ENCODE results near the gene CALHM5. TPM values are rescaled to one million over a fixed set of nuclear protein-coding genes. Genes with fewer than 3 reads are reported as not detected.

CALHM5 gene
- total RNA-seq, 1 experiment from 2014 or later = 0.05 TPM

GRCh38 chr6:116543149-116543548 lies 31.7 kb downstream of the CALHM5 start:
- no peaks in the 10 kb centered on the region for H3K9me2 ChIP-seq (ENCODE audit: insufficient read depth)
- H2AFZ ChIP-seq (ENCODE audit: low read depth, low read length, poor library complexity, severe bottlenecking) = no peak overlapping the region
- no peaks in the 10 kb centered on the region for H3K36me3 ChIP-seq (ENCODE audit: control insufficient read depth in 1 of 2, insufficient read depth in 2 of 2, low read length in 2 of 2)
- no peak overlapping the region for H3K4me3 ChIP-seq (replicated peaks in 1 of 2; ENCODE audit: low read depth in 1 of 2, low read length in 2 of 2)
- no peak for ATAC-seq
- no peaks in the 10 kb centered on the region for H3K79me2 ChIP-seq (ENCODE audit: insufficient read depth, low read length)
- RAD21 ChIA-PET (ENCODE audit: low non-redundant PET in 1 of 2, low total read pairs in 2 of 2, uncharacterized antibody in 2 of 2, unreplicated experiment in 2 of 2) = no interaction called here
- H3K9ac ChIP-seq (ENCODE audit: low read length) = no peak overlapping the region
- no peaks in the 10 kb centered on the region for H3K9me3 ChIP-seq (ENCODE audit: control insufficient read depth in 1 of 2, insufficient read depth in 1 of 2, low read depth in 1 of 2, low read length in 2 of 2)
- no peak overlapping the region for H3K27ac ChIP-seq (ENCODE audit: low read depth, low read length)
- POLR2A ChIA-PET = no interaction called here
- no peaks in the 10 kb centered on the region for H3K4me1 ChIP-seq (ENCODE audit: control insufficient read depth in 1 of 2, insufficient read depth in 2 of 2, low read length in 2 of 2)
- BruUV-seq (replicated peaks) = no TSS peak
- H3K27me3 ChIP-seq (ENCODE audit: insufficient read depth, low read length) = no peaks in the 10 kb centered on the region
- H3K4me2 ChIP-seq (ENCODE audit: low read length) = no peak overlapping the region
- no peaks in the 10 kb centered on the region for H4K20me1 ChIP-seq (ENCODE audit: insufficient read depth)
- TF ChIP-seq TCF7L2 (IDR thresholded peaks at IDR 0.05; ENCODE audit: borderline replicate concordance, extremely low read depth, insufficient read depth, insufficient read length) = no peak
- no peak for TF ChIP-seq EZH2 (IDR thresholded peaks at IDR 0.05)
- DNase-seq (ENCODE audit: low read depth, low spot score) = no peak
- CTCF ChIA-PET = interaction anchor here (1.0 kb wide), 1 partner anchor 256 kb away, joined by 3 read pairs; no protein-coding TSS in a partner anchor
- intact Hi-C loops (cut with micrococcal nuclease) = no loop called here

GRCh38 chr6:116545651-116546050 lies 34.2 kb downstream of the CALHM5 start, which contains the start of gene TRAPPC3L:
TRAPPC3L (minus strand) TSS chr6:116545684; CDS start chr6:116545514, 170 bp downstream.
- Histone ChIP-seq H3K4me3 (replicated peaks in 1 of 2; ENCODE audit: low read depth in 1 of 2, low read length in 2 of 2) (no peak within 1 kb of the TSS), H3K79me2 (ENCODE audit: insufficient read depth, low read length) (no peaks in the 10 kb centered on the region), H3K4me1 (ENCODE audit: control insufficient read depth in 1 of 2, insufficient read depth in 2 of 2, low read length in 2 of 2) (no peaks in the 10 kb centered on the region), H3K9me3 (ENCODE audit: control insufficient read depth in 1 of 2, insufficient read depth in 1 of 2, low read depth in 1 of 2, low read length in 2 of 2) (no peaks in the 10 kb centered on the region), H4K20me1 (ENCODE audit: insufficient read depth) (no peaks in the 10 kb centered on the region), H3K27me3 (ENCODE audit: insufficient read depth, low read length) (no peaks in the 10 kb centered on the region), H2AFZ (ENCODE audit: low read depth, low read length, poor library complexity, severe bottlenecking) (peak within 1 kb of the TSS; percentile 54), H3K36me3 (ENCODE audit: control insufficient read depth in 1 of 2, insufficient read depth in 2 of 2, low read length in 2 of 2) (no peaks in the 10 kb centered on the region), H3K9me2 (ENCODE audit: insufficient read depth) (no peaks in the 10 kb centered on the region), H3K4me2 (ENCODE audit: low read length) (no peak within 1 kb of the TSS), H3K27ac (ENCODE audit: low read depth, low read length) (no peak within 1 kb of the TSS), H3K9ac (ENCODE audit: low read length) (no peak within 1 kb of the TSS)
- intact Hi-C loops (cut with micrococcal nuclease) = no loop called here
- ChIA-PET RAD21 (ENCODE audit: low non-redundant PET in 1 of 2, low total read pairs in 2 of 2, uncharacterized antibody in 2 of 2, unreplicated experiment in 2 of 2) (no interaction called here), CTCF (interaction anchor here (1.3 kb wide), 1 partner anchor 16 kb away, joined by 4 read pairs; no protein-coding TSS in a partner anchor), POLR2A (no interaction called here)
- no peak for TF ChIP-seq EZH2phosphoT487 (IDR thresholded peaks at IDR 0.05; ENCODE audit: borderline replicate concordance)
- no peak for TF ChIP-seq POLR2A (IDR thresholded peaks at IDR 0.05; ENCODE audit: borderline replicate concordance, extremely low read depth, insufficient read depth, insufficient read length)
- TF ChIP-seq SP1 (IDR thresholded peaks at IDR 0.05; ENCODE audit: low read depth) = no peak
- TF ChIP-seq JUND (IDR thresholded peaks at IDR 0.05) = no peak
- TF ChIP-seq CEBPB (IDR thresholded peaks at IDR 0.05; ENCODE audit: low read depth) = no peak
- TF ChIP-seq, protein P1, sequence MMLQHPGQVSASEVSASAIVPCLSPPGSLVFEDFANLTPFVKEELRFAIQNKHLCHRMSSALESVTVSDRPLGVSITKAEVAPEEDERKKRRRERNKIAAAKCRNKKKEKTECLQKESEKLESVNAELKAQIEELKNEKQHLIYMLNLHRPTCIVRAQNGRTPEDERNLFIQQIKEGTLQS (IDR thresholded peaks at IDR 0.05) = no peak
- TF ChIP-seq YY1 (IDR thresholded peaks at IDR 0.05; ENCODE audit: extremely low read depth, insufficient replicate concordance, low read depth, low read length) = no peak
- no peak for TF ChIP-seq CTCF (IDR thresholded peaks at IDR 0.05 in 2 of 3, conservative IDR thresholded peaks at IDR 0.05 in 1 of 3; ENCODE audit: borderline replicate concordance in 1 of 3, insufficient read depth in 1 of 3, low read depth in 2 of 3, low read length in 2 of 3)
- no peak for TF ChIP-seq ELF1 (IDR thresholded peaks at IDR 0.05; ENCODE audit: borderline replicate concordance, low read depth)
- no peak for TF ChIP-seq POLR2AphosphoS5 (IDR thresholded peaks at IDR 0.05; ENCODE audit: low read depth, low read length)
- TF ChIP-seq EGR1 (IDR thresholded peaks at IDR 0.05; ENCODE audit: low read depth) = no peak
- no peak for TF ChIP-seq TCF7L2 (IDR thresholded peaks at IDR 0.05; ENCODE audit: borderline replicate concordance, extremely low read depth, insufficient read depth, insufficient read length)
- TF ChIP-seq, protein P2, sequence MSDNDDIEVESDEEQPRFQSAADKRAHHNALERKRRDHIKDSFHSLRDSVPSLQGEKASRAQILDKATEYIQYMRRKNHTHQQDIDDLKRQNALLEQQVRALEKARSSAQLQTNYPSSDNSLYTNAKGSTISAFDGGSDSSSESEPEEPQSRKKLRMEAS (IDR thresholded peaks at IDR 0.05) = no peak
- no peak for TF ChIP-seq FOSL1 (IDR thresholded peaks at IDR 0.05; ENCODE audit: low read depth)
- DNase-seq (ENCODE audit: low read depth, low spot score) (no peak), ATAC-seq (no peak)
- no TSS peak for BruUV-seq (replicated peaks)

All from HCT116 (cell line).